ENCODE measurements around the gene SAMHD1. TPM values are rescaled to one million over a fixed set of nuclear protein-coding genes. Genes with fewer than 3 reads are reported as not detected.
A peak's percentile ranks its signal among the peaks of the same experiment; 100 is the strongest.
"Not testable (repeated sequence)": the region's sequence is repeated elsewhere in the genome, so short reads cannot be mapped to it uniquely, and the experiment has no call there.

Gene SAMHD1
- polyA plus RNA-seq, 1 donor, result 24.6 TPM

- no peak for DNase-seq (ENCODE audit: low read depth)
Observed at GRCh38 chr20:36854348-36855240, 96.9 kb downstream of the SAMHD1 start.

GRCh38 chr20:36852187-36852586, 99.3 kb downstream of the SAMHD1 start:
- no peak for DNase-seq (ENCODE audit: low read depth)

DNA sequence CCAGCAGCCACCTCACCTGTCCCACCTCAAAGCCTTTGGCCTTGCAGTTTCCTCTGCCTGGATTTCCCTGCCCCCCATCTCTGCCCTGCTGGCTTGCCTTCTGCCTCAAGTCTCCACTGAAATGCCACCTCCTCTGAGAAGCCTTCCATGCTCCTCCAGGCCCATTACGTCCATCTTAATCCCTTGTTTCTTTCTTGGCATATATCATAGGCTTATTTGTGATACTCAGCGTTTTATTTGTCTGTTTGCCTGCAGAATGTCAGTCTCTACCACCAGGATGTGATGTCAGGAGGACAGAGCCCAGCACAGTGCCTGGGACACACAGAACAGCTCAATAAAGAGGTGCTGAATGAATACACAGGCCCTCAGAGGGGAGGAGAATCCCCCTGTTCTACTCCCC, 100.0 kb downstream of the SAMHD1 start:
- no peak for DNase-seq (ENCODE audit: low read depth)

GRCh38 chr20:36850759-36851158, 100.7 kb downstream of the SAMHD1 start:
- DNase-seq (ENCODE audit: low read depth), result no peak

DNA sequence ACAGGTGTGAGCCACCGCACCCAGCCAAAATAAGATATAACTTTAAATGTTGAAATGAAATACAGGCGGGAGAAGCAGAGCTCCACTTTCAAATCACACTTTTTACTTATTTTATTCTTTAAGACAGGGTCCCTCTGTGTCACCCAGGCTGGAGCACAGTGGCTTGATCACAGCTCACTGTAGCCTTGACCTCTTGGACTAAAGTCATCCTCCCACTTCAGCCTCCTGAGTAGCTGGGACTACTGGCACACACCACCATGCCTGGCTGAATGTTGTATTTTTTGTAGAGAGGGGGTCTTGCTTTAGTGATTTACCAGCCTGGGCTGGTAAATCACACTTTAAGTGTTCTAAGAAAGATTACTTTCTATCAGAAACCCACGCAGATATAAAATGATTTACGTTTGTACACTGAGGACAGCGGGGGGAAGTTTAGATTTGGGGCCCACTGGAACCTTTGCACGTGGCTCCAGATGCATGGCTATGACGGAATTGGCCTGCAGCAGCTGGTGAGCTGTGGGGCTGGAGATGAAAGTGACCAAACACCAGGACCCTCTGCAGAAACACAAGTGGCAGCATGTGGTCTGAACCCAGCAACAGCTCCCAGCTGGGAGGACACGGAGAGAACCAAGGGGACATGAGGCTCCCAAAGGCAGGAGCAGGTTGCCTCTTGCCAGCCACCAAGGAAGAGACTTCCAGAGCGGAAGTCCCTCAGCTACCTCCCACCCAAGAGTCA, 102.0 kb downstream of the SAMHD1 start:
- DNase-seq (ENCODE audit: low read depth), result no peak

GRCh38 chr20:36848677-36849076, 102.8 kb downstream of the SAMHD1 start:
- DNase-seq (ENCODE audit: low read depth), result no peak

GRCh38 chr20:36848078-36848660, 103.3 kb downstream of the SAMHD1 start:
- DNase-seq (ENCODE audit: low read depth), result peak; percentile 68

DNA sequence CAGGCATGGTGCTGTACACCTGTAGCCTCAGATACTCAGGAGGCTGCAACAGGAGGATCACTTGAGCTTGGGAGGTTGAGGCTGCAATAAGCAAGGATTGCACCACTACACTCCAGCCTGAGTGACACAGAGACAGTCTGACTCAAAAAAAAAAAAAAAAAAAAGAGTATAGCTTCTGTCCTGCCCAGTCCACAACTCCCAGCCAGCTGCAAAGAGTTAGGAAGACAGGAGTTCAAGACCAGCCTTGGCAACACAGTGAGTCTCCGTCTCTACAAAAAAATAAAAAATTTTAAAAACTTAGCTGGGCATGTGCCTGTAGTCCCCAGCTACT, 103.8 kb downstream of the SAMHD1 start:
- no peak for DNase-seq (ENCODE audit: low read depth)

GRCh38 chr20:36847009-36847709, 104.3 kb downstream of the SAMHD1 start:
- peak; percentile 65 for DNase-seq (ENCODE audit: low read depth)

DNA sequence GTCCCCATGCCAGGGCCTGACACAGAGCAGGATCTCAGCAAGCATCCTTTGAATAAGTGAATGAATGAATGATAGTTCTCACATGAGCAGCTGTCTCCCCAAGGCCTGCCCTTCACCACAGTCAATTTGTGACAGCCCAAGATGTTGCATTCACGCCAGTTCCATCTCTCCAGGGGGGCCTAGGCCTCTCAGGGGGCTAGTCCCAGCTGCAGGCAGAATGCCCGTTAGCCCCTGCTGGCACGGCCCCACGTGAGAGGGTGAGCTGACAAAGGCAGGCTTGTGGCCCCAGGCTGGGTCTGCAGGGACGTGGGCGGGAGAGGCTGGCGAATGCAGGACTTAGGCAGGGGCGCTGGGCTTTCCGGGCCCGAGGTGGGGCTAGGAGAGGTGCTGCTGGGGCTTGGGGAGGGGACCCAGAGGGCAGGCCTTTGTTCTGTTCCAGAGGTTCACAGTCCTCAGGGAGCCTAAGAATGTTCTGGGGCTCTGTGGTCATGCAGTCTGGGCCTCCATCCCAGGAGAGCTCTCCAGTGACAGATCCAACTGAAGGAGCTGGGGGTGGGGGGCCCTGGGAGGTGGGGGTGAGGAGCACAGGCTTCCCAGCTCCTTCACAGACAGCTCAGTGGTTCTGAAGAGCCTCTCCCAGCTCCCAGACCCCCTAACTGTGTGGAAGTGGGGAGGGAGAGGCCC, 106.1 kb downstream of the SAMHD1 start:
- no peak for DNase-seq (ENCODE audit: low read depth)

DNA sequence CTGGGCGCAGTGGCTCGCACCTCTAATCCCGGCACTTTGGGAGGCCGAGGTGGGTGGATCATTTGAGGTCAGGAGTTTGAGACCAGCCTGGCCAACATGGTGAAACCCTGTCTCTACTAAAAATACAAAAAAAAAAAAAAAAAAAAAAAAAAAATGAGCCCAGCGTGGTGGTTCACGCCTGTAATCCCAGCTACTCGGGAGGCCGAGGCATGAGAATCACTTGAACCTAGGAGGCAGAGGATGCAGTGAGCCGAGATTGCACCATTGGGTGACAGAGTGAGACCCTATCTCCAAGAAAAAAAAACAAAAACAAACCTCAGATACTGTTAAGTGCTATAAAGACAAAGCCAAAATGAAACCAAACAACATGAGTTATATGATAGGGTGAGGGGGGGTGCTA, 110.5 kb downstream of the SAMHD1 start:
- DNase-seq (ENCODE audit: low read depth), result not testable (repeated sequence)

Other genes with a start within 250 kb of the SAMHD1 start
- gene NDRG3, start 205.6 kb downstream of the SAMHD1 start, polyA plus RNA-seq (ENCODE audit: insufficient read length), result 13.9 TPM
- 7.8 TPM for gene DSN1, start 177.9 kb downstream of the SAMHD1 start, polyA plus RNA-seq (ENCODE audit: insufficient read length)
- gene TLDC2, start 75.6 kb downstream of the SAMHD1 start, polyA plus RNA-seq (ENCODE audit: insufficient read length), result 0.40 TPM
- gene RBL1, start 144.3 kb upstream of the SAMHD1 start, polyA plus RNA-seq (ENCODE audit: insufficient read length), result 6.4 TPM
- gene RPN2, start 227.6 kb upstream of the SAMHD1 start, polyA plus RNA-seq (ENCODE audit: insufficient read length), result 152 TPM
- gene MROH8, start 227.8 kb upstream of the SAMHD1 start, polyA plus RNA-seq (ENCODE audit: insufficient read length), result 6.2 TPM